Measurements from ENCODE around the gene PPP1R12A.

DNA sequence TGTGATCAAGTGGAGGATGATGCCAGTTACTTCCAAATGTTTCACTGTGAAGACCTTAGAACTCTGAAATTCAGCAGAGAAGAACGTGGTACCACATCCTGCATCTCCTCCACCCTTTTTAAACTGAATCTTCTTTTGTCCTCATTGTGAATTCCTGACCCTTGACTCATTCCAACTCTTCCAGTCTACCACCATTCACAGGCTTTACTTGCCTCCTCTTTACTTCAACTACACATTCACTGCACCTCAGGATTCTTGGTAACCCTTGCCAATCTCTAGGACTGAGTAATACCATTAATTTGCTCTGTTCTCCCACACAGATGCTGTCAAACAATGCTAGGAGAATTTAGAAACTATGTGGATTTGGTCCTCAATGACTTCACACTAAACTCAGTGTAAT is 37.3 kb downstream of the PPP1R12A start:
- no peak for TF ChIP-seq NFRKB (IDR thresholded peaks at IDR 0.05)
- TF ChIP-seq SUZ12 (IDR thresholded peaks at IDR 0.05), result no peak
- no peak for TF ChIP-seq TARDBP (IDR thresholded peaks at IDR 0.05)
- no peak for TF ChIP-seq BHLHE40 (IDR thresholded peaks at IDR 0.05; ENCODE audit: borderline replicate concordance)
- no peak for TF ChIP-seq HDGF (IDR thresholded peaks at IDR 0.05; ENCODE audit: borderline replicate concordance)
- TF ChIP-seq ELF4 (IDR thresholded peaks at IDR 0.05), result no peak
- TF ChIP-seq CTBP1 (IDR thresholded peaks at IDR 0.05; ENCODE audit: borderline replicate concordance), result no peak
- TF ChIP-seq FOXM1 (IDR thresholded peaks at IDR 0.05; ENCODE audit: borderline replicate concordance), result no peak
- no peak for TF ChIP-seq ARNT (IDR thresholded peaks at IDR 0.05)
- TF ChIP-seq ZNF384 (IDR thresholded peaks at IDR 0.05), result no peak
- no peak for TF ChIP-seq FOXA1 (IDR thresholded peaks at IDR 0.05)

All from HEK293T (cell line).